OCI-LY1 (cell line): ENCODE measurements around the gene EFR3B.
"Not testable (repeated sequence)": the region's sequence is repeated elsewhere in the genome, so short reads cannot be mapped to it uniquely, and the experiment has no call there.

Experiments used
- EZH2 ChIP-seq: fragments of 200-600 bp; sonication (generic), shearing (Covaris generic); IDR thresholded peaks from 2 replicates; pipeline ENCODE4 v1.8.0; 2017; ENCODE audit warnings: borderline replicate concordance, mixed run types, mild to moderate bottlenecking, antibody characterized with exemption, low read length, moderate library complexity, mixed read lengths
- TF ChIP-seq, protein P1 (sequence below): fragments of 200-600 bp; sonication (generic), shearing (Covaris generic); IDR thresholded peaks from 2 replicates; pipeline ENCODE4 v1.5.1; 2017; ENCODE audit warnings: mild to moderate bottlenecking, antibody characterized with exemption, low read length, moderate library complexity, mixed read lengths

DNA sequence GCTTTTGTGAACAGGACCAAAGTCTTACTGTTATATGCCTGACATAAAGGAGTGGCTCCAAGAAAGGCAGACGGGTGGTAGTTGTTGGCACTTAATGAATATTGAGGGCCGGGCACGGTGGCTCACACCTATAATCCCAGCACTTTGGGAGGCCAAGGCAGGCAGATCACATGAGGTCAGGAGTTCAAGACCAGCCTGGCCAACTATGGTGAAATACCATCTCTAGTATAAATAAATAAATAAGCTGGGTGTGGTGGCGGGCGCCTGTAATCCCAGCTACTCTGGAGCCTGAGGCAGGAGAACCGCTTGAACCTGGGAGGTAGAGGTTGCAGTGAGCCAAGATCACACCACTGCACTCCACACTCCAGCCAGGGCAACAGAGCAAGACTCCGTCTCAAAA, 120.2 kb downstream of the EFR3B start:
- TF ChIP-seq, protein P1, sequence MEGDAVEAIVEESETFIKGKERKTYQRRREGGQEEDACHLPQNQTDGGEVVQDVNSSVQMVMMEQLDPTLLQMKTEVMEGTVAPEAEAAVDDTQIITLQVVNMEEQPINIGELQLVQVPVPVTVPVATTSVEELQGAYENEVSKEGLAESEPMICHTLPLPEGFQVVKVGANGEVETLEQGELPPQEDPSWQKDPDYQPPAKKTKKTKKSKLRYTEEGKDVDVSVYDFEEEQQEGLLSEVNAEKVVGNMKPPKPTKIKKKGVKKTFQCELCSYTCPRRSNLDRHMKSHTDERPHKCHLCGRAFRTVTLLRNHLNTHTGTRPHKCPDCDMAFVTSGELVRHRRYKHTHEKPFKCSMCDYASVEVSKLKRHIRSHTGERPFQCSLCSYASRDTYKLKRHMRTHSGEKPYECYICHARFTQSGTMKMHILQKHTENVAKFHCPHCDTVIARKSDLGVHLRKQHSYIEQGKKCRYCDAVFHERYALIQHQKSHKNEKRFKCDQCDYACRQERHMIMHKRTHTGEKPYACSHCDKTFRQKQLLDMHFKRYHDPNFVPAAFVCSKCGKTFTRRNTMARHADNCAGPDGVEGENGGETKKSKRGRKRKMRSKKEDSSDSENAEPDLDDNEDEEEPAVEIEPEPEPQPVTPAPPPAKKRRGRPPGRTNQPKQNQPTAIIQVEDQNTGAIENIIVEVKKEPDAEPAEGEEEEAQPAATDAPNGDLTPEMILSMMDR: not testable (repeated sequence)
- TF ChIP-seq EZH2: not testable (repeated sequence)
